Ovary (tissue), 9 donors: ENCODE data around the gene ARL10. TPM values are rescaled to one million over a fixed set of nuclear protein-coding genes. Genes with fewer than 3 reads are reported as not detected.

Experiments used
- DNase-seq, 5 donors: peaks; one replicate each; pipeline ENCODE4 v3.0.0-alpha.2; 2019 to 2020
- H3K27ac ChIP-seq, 2 donors: fragments of 200-600 bp; one replicate each; pipeline versions ENCODE4 v1.5.1 to v1.8.0; 2019 to 2022
- H3K27me3 ChIP-seq: fragments of 200-600 bp; one replicate; pipeline ENCODE4 v1.8.0; 2022
- H3K36me3 ChIP-seq: fragments of 200-600 bp; sonication (generic); one replicate; pipeline ENCODE4 v1.5.1; 2019
- H3K4me1 ChIP-seq: one replicate; pipeline ENCODE4 v1.8.1; 2013; ENCODE audit warnings: mild to moderate bottlenecking, moderate library complexity; ENCODE audit not compliant: insufficient read depth
- H3K4me3 ChIP-seq: fragments of 200-600 bp; sonication (generic); one replicate; pipeline ENCODE4 v1.5.1; 2017
- H3K9me3 ChIP-seq, 2 donors: fragments of 200-600 bp in 1 of 2; sonication (generic) in 1 of 2; one replicate each; pipeline versions ENCODE4 v1.5.1 to v1.8.1; 2013 to 2019; ENCODE audit warnings: mild to moderate bottlenecking in 1 of 2, moderate library complexity in 1 of 2
- CTCF ChIP-seq, 3 donors: fragments of 450-650 bp in 2 of 3; fragments of 200-600 bp in 1 of 3; IDR thresholded peaks; one replicate each; pipeline versions ENCODE4 v1.5.1 to v1.8.0; 2016 to 2022; ENCODE audit warnings: antibody characterized with exemption in 3 of 3, mild to moderate bottlenecking in 1 of 3
- EP300 ChIP-seq: sonication (generic); formaldehyde crosslinking; IDR thresholded peaks from one replicate; pipeline ENCODE4 v1.6.1; 2017; ENCODE audit warnings: antibody characterized with exemption
- POLR2A ChIP-seq: fragments of 450-650 bp; IDR thresholded peaks from one replicate; pipeline ENCODE4 v1.6.1; 2017; ENCODE audit warnings: antibody characterized with exemption, mild to moderate bottlenecking, moderate library complexity
- WGBS, 3 donors: extraction: QIAGEN DNeasy Blood & Tissue Kit in 1 of 3; methylation state at CpG; one replicate each; pipeline versions ENCODE4 v1.1.5 to v1.1.7; 2013 to 2017; 5-methylcytosine and 5-hydroxymethylcytosine counted together
- intact Hi-C, 4 donors: fragments of 100-400 bp; cut with DNase I; formaldehyde crosslinking; loops; one replicate each; pipeline versions ENCODE4 v1.11.0 to v1.15.1; 2022 to 2023
- microRNA counts: library from miRNA; unstranded; fragments of <30 nt; microRNA quantifications from one replicate; lab custom pipeline; 2016
- microRNA-seq, 3 donors: library from miRNA; unstranded; fragments of <30 nt; microRNA quantifications; one replicate each; pipeline versions ENCODE4 to v1.2.0, GENCODE V29; 2019 to 2020
- polyA plus RNA-seq, 2 donors: library from polyadenylated mRNA; stranded (reverse); fragments of 200-250 nt in 1 of 2; fragments of 350-450 nt in 1 of 2; fragmentation: Illumina TruSeq in 1 of 2; extraction: RNeasy Lipid Tissue Mini Kit (QIAGEN cat#74804) in 1 of 2; gene quantifications; one replicate each; pipeline ENCODE4 v1.2.3, GENCODE V29; 2013 to 2014
- small RNA-seq: library from RNA; depleted of rRNA; stranded (forward); fragments of <200 nt; gene quantifications from one replicate; pipeline ENCODE3, GENCODE V24; 2016
- total RNA-seq, 7 donors: library from RNA; depleted of rRNA in 2 of 7; stranded (reverse); fragments of >200 nt in 2 of 7; fragmentation: NEBNext Ultra II Directional in 3 of 7; extraction: Animal tissue kit (Norgen Biotek cat#: 25700) in 3 of 7; gene quantifications; one replicate each; pipeline versions ENCODE4 v1.1.0 to v1.2.4, GENCODE V29; 2016 to 2023
- donor health status: DM: no; HTN: no; CAD: no; lungs with moderate emphysema.
- donor health status: DM: no; HTN: no; CAD: no.
- donor health status: Bipolar disorder and iron deficiency.
- donor health status: DM: yes; HTN: yes; CAD: no.
- donor health status: DM: no; HTN: no; CAD: no.
- donor health status: DM: yes; HTN: yes; CAD: no.

ARL10 gene
- total and polyA plus RNA-seq, 9 donors = 4.0 to 26.7 (median 17.7) TPM

- H3K27me3 ChIP-seq = no peaks in the 10 kb centered on the region
- DNase-seq = no peak
- H3K36me3 ChIP-seq = no peaks in the 10 kb centered on the region
- intact Hi-C loops = no loop called here
- no peak overlapping the region for H3K27ac ChIP-seq
- no peaks in the 10 kb centered on the region for H3K9me3 ChIP-seq
- WGBS, 3 donors = 67 to 73% (median 71%) methylated on average over 4 of the region's 4 CpGs
- TF ChIP-seq CTCF (IDR thresholded peaks at IDR 0.05) (no peak), EP300 (no peak), POLR2A (no peak)
- no peaks in the 10 kb centered on the region for H3K4me1 ChIP-seq
- no peak overlapping the region for H3K4me3 ChIP-seq
These were observed 64.7 kb downstream of the ARL10 start for GRCh38 chr5:176429972-176430371.

MicroRNA genes within 50 kb of the gene (microRNA counts, 767-probe panel; counts per million panel counts)
- 530 counts per million, percentile 78 among the panel's probes with 10 or more counts for microRNA hsa-miR-1271-5p (lab: Ali Mortazavi, UCI)

Small RNAs within 50 kb of the gene (microRNA-seq; reads per million reads assigned to microRNA genes)
- 8.4 to 33.2 (median 20.5) reads per million in 3 donors for gene MIR1271

Small RNAs within 50 kb of the gene (small RNA-seq; reads per million reads assigned to genes)
- gene MIR1271 = 6.5 reads per million, percentile 81 among the genes with 10 or more reads in this experiment

Other genes starting within 250 kb of the ARL10 start
- gene SIMC1, start 127.1 kb upstream of the ARL10 start, total RNA-seq = 100 to 1,000 TPM in 2 of 7 donors, 10 to 100 TPM in 5; 50.9 to 114 (median 76.3) TPM
- 100 to 1,000 TPM in 1 of 2 donors, 10 to 100 TPM in 1; 39.0 to 104 TPM for gene SIMC1, start 127.1 kb upstream of the ARL10 start, polyA plus RNA-seq
- 100 to 1,000 TPM in 6 of 7 donors, 10 to 100 TPM in 1; 95.3 to 149 (median 116) TPM for gene KIAA1191, start 3.7 kb upstream of the ARL10 start, total RNA-seq
- gene KIAA1191, start 3.7 kb upstream of the ARL10 start, polyA plus RNA-seq = 100 to 1,000 TPM in 1 of 2 donors, 10 to 100 TPM in 1; 87.5 to 166 TPM
- gene NOP16, start 23.1 kb downstream of the ARL10 start, total RNA-seq = 10 to 100 TPM in 6 of 7 donors, 1 to 10 TPM in 1; 8.9 to 27.0 (median 17.9) TPM
- gene NOP16, start 23.1 kb downstream of the ARL10 start, polyA plus RNA-seq = 10 to 100 TPM; 11.1 to 12.1 TPM
- gene HIGD2A, start 23.3 kb downstream of the ARL10 start, total RNA-seq = 100 to 1,000 TPM in 4 of 7 donors, 10 to 100 TPM in 3; 64.3 to 131 (median 100) TPM
- 100 to 1,000 TPM in 1 of 2 donors, 10 to 100 TPM in 1; 76.6 to 117 TPM for gene HIGD2A, start 23.3 kb downstream of the ARL10 start, polyA plus RNA-seq
- gene CLTB, start 51.1 kb downstream of the ARL10 start, total RNA-seq = 100 to 1,000 TPM in 5 of 7 donors, 10 to 100 TPM in 2; 79.7 to 138 (median 115) TPM
- 100 to 1,000 TPM in 1 of 2 donors, 10 to 100 TPM in 1; 35.9 to 104 TPM for gene CLTB, start 51.1 kb downstream of the ARL10 start, polyA plus RNA-seq
- gene FAF2, start 82.9 kb downstream of the ARL10 start, total RNA-seq = 10 to 100 TPM; 17.2 to 46.7 (median 34.4) TPM
- 10 to 100 TPM; 18.0 to 41.2 TPM for gene FAF2, start 82.9 kb downstream of the ARL10 start, polyA plus RNA-seq
- gene RNF44, start 171.9 kb downstream of the ARL10 start, total RNA-seq = 10 to 100 TPM; 16.6 to 44.7 (median 30.8) TPM
- 10 to 100 TPM in 1 of 2 donors, 1 to 10 TPM in 1; 9.2 to 23.8 TPM for gene RNF44, start 171.9 kb downstream of the ARL10 start, polyA plus RNA-seq
- gene CDHR2, start 183.9 kb downstream of the ARL10 start, total RNA-seq = 1 to 10 TPM in 1 of 7 donors, under 1 TPM in 1, not detected in 5; 0.20 to 2.0 TPM
- gene CDHR2, start 183.9 kb downstream of the ARL10 start, polyA plus RNA-seq = under 1 TPM in 1 of 2 donors, not detected in 1; 0.10 TPM
- gene GPRIN1, start 244.7 kb downstream of the ARL10 start, total RNA-seq = under 1 TPM; 0.08 to 0.32 (median 0.20) TPM
- under 1 TPM; 0.13 to 0.50 TPM for gene GPRIN1, start 244.7 kb downstream of the ARL10 start, polyA plus RNA-seq